Lower leg skin (tissue), 4 donors: ENCODE measurements around the gene UTP18. TPM values are rescaled to one million over a fixed set of nuclear protein-coding genes. Genes with fewer than 3 reads are reported as not detected.

Experiments used
- DNase-seq, 2 donors: peaks; one replicate each; pipeline ENCODE4 v3.0.0-alpha.2; 2019; ENCODE audit warnings: low spot score in 2 of 2
- H3K4me3 ChIP-seq: fragments of 200-600 bp; sonication (generic); 2 replicates; pipeline ENCODE4 v1.5.1; 2017; ENCODE audit warnings: mild to moderate bottlenecking, low read depth; ENCODE audit not compliant: poor library complexity, severe bottlenecking
- CTCF ChIP-seq, 3 donors: fragments of 450-650 bp; IDR thresholded peaks; one replicate each; pipeline ENCODE4 v1.5.1; 2016; ENCODE audit warnings: antibody characterized with exemption in 3 of 3, mild to moderate bottlenecking in 3 of 3, moderate library complexity in 2 of 3
- POLR2A ChIP-seq, 2 donors: fragments of 450-650 bp; IDR thresholded peaks; one replicate each; pipeline ENCODE4 v1.6.1; 2016 to 2017; ENCODE audit warnings: antibody characterized with exemption in 2 of 2, mild to moderate bottlenecking in 1 of 2, moderate library complexity in 1 of 2
- WGBS, 2 donors: methylation state at CpG; one replicate each; pipeline ENCODE4 v1.1.5; 2018; 5-methylcytosine and 5-hydroxymethylcytosine counted together
- intact Hi-C: fragments of 100-400 bp; cut with DNase I; formaldehyde crosslinking; loops from one replicate; pipeline ENCODE4 v1.15.0; 2023; ENCODE audit warnings: low total_unique reads
- total RNA-seq, 4 donors: library from RNA; depleted of rRNA; stranded (reverse); fragments of >200 nt; gene quantifications; one replicate each; pipeline ENCODE4 v1.1.0, GENCODE V29; 2016

UTP18 gene
- total RNA-seq, 4 donors from 2014 or later, result 30.4 to 55.2 (median 41.6) TPM

GRCh38 chr17:51240275-51240674 lies 20.1 kb upstream of the UTP18 start:
- no peak for TF ChIP-seq CTCF (IDR thresholded peaks at IDR 0.05)
- no peak for TF ChIP-seq POLR2A (IDR thresholded peaks at IDR 0.05)
- WGBS, 2 donors, result 77 to 84% methylated on average over 2 of the region's 2 CpGs
- intact Hi-C loops, result no loop called here

GRCh38 chr17:51244041-51244440 lies 16.3 kb upstream of the UTP18 start:
- no peak for DNase-seq
- TF ChIP-seq CTCF (IDR thresholded peaks at IDR 0.05), result no peak
- WGBS, 2 donors, result 71 to 77% methylated on average over 4 of the region's 4 CpGs
- intact Hi-C loops, result no loop called here
- no peak overlapping the region for H3K4me3 ChIP-seq

More at GRCh38 chr17:51240275-51240674, 20.1 kb upstream of the UTP18 start:
- H3K4me3 ChIP-seq, result no peak overlapping the region
- DNase-seq, result no peak

GRCh38 chr17:51245535-51245934 lies 14.8 kb upstream of the UTP18 start:
- H3K4me3 ChIP-seq, result no peak overlapping the region
- TF ChIP-seq POLR2A (IDR thresholded peaks at IDR 0.05), result no peak
- TF ChIP-seq CTCF (IDR thresholded peaks at IDR 0.05), result no peak
- no peak for DNase-seq
- intact Hi-C loops, result no loop called here
- 90 to 97% methylated on average over 1 of the region's 1 CpG for WGBS, 2 donors

- intact Hi-C loops, result no loop called here
- WGBS, 2 donors, result 97% methylated on average over 3 of the region's 3 CpGs
- TF ChIP-seq POLR2A (IDR thresholded peaks at IDR 0.05), result no peak
- TF ChIP-seq CTCF (IDR thresholded peaks at IDR 0.05), result no peak
- no peak for DNase-seq
- no peak overlapping the region for H3K4me3 ChIP-seq
These were observed 10.0 kb upstream of the UTP18 start for GRCh38 chr17:51250314-51250840.

- no peak for TF ChIP-seq CTCF (IDR thresholded peaks at IDR 0.05)
- no peak for TF ChIP-seq POLR2A (IDR thresholded peaks at IDR 0.05)
These were observed 9.3 kb upstream of the UTP18 start for GRCh38 chr17:51251010-51251409.

GRCh38 chr17:51255673-51256072 lies 4.7 kb upstream of the UTP18 start:
- WGBS, 2 donors, result 83 to 84% methylated on average over 6 of the region's 6 CpGs
- intact Hi-C loops, result no loop called here
- TF ChIP-seq CTCF (IDR thresholded peaks at IDR 0.05) (no peak), POLR2A (IDR thresholded peaks at IDR 0.05) (no peak)
- DNase-seq, result no peak
- no peak overlapping the region for H3K4me3 ChIP-seq

More at GRCh38 chr17:51251010-51251409, 9.3 kb upstream of the UTP18 start:
- intact Hi-C loops, result no loop called here
- H3K4me3 ChIP-seq, result no peak overlapping the region
- DNase-seq, result no peak
